Measurements from ENCODE around the gene PHF21A.
A peak's percentile ranks its signal among the peaks of the same experiment; 100 is the strongest.
"Not testable (repeated sequence)": the region's sequence is repeated elsewhere in the genome, so short reads cannot be mapped to it uniquely, and the experiment has no call there.

Gene PHF21A

DNA sequence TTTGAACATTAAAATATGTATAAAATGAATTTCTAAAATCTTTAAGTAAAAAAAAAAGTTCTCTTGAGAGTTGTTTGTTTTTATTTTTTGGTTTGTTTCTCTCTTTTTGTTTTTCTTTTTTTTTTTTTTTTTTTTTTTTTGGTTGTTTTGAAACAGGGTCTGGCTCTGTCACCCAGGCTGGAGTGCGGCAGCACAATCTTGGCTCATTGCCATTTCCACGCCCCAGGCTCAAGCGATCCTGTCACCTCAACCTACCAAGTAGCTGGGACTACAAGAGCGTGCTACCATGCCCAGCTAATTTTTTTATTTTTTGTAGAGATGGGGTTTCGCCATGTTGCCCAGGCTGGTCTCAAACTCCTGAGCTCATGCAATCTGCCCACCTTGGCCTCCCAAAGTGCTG is 139.4 kb downstream of the PHF21A start:
- DNase-seq: not testable (repeated sequence)

DNA sequence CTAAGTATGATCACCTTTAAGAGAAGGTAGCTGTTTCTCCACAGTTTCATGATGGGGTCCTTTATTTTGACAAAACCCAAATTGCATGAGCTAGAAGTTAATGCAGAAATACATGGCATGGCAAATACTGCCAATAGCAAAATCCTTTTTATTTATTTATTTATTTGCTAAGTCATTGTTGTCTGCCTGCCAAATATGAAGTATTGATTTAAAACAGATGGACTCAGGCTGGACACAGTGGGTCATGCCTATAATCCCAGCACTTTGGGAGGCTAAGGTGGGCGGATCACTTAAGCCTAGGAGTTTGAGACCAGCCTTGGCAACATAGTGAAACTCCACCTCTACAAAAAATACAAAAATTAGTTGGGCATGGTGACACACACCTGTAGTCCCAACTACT is 146.4 kb downstream of the PHF21A start:
- DNase-seq: no peak

DNA sequence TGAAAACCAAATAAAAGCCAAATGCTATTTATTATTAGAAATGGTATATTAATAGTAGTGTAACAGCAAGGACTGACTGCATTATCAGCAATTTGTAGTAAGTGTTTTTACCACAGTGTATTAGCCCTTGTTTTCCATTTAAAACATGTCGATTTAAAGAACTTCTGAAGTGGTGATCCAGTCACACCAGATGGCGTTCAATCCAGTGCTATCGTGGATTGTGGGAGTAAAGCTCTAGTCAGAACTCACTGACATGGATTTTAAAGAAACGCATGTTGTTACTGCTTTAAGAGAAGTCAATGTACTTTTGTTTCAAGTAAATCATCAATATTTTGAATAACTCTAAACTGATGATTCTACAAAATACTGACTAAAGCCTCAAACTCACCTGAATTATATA is 147.7 kb downstream of the PHF21A start:
- DNase-seq: no peak

DNA sequence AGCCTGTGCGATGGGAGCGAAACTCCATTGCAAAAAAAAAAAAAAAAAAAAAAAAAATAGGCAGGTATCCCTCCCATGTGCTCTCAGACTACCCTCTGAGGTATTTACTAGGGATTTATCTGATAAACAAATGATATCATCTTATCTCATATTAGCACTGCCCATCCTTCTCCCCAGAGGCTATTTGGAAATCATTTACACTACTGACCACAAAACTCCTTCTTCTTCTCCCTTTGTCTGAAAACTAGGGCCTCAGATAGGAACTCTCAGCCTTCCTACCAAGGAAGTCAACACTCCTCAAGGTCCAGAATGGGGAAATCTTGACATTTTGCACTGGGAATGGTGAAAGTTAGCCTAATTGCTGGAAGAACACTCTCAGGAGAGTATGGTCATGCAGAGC is 152.4 kb downstream of the PHF21A start:
- no peak for DNase-seq

DNA sequence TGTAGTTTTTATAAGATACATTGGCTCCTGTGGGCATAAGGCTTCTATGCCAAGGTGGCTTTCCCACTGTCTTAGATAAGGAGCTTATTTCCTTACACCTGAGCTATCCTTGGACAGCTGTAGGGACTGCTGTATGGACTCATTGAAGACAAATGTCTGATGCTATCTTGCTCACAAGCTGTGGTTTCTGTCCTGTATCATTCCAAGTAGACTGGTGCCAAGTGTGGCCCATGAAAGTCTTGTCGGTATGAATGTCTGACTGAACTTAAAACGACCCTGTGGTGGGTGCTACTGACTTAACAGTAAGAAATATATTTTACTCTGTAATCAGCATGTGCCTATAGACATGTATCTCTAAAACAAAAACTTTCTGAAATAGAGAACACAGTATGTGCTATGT is 153.7 kb downstream of the PHF21A start:
- DNase-seq: no peak

DNA sequence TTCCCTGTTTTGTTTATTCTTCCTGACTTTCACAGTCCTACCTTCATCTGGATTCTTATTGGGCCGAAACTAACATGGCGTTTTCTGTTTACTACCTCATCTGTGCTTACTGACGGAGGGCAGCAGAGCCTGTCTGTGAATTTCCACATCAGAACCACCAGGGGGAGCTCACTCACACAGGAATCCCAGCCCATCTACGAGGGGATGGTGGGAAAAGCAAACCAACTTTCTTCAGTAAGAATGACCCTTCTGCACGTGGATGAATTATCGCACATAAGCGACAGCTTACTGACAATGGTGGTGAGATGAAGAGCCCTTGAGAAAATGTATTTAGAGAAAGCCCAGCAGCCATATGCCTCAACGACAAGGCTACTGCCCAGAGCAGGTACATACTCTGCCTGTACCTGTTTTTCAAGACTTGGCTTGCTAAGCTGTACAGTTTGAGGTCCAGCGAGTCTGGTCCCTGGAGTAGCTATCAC is 156.3 kb downstream of the PHF21A start:
- DNase-seq: peak; percentile 76

DNA sequence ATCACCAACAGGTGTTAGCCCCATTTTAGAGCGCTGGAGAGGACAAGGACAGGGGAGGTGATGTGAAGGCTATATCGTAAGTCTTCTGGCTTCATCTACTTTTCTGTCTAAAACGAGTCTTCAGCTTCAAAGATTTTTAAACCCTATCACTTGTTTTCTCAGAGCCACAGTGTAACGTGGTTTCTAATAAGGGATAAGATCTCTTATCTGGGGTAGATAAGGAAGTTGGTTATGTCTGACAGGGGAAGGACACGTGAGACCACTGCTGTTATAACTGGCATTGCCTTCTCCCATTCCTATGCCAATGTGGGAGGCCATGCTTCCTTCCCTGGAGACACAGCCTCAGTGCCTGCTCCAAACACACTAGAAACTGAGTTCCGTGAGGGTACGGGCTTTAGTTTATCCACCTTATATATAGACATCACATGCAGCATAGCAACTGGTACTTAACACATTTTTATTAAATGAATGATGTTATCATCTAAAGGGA is 159.5 kb downstream of the PHF21A start:
- no peak for DNase-seq

DNA sequence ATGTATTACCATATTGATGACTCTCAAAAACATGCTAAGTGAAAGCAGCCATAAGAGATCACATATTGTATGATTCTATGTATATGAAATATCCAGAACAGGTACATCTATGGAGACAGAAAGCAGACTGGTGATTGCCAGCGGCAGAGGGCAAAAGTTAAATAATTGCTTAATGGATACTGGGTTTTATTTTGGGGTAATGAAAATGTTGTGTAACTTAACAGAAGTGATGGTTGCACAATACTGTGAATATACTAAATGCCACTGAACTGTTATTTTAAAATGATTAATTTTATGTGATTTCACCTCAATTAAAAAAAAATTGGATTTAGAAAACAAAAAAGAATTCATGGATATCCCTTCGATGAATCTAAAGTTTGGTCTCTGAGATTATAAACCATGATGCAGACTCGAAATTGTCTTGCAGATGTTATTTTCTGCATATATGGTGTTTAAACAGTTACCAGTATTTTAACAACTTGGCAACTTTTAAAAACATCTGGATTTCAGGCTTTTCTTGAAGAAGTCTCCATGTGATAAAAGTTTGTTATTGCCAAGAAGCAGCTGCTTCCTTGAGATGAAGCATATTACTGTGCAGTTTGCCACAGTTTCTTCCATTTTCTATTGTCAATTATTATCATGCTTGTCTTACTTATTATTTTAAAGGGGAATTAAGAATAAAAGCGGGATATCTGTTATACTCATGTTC is 160.7 kb downstream of the PHF21A start:
- no peak for DNase-seq

DNA sequence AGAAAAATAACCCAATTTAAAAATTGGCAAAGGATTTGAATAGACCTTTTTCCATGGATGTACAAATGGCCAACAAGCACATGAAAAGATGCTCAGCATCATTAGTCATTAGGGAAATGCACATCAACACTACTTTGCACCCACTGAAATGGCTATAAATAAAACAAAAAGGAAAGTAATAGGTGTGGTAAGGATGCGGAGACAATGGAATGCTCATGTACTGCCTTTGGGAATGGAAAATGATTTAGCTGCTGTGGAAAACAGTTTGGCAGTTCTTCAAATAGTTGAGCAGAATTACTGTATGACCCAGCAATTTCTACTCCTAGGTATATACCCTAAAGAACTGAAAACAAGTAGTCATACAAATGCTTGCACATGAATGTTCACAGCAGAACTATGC is 161.4 kb downstream of the PHF21A start:
- DNase-seq: no peak

DNA sequence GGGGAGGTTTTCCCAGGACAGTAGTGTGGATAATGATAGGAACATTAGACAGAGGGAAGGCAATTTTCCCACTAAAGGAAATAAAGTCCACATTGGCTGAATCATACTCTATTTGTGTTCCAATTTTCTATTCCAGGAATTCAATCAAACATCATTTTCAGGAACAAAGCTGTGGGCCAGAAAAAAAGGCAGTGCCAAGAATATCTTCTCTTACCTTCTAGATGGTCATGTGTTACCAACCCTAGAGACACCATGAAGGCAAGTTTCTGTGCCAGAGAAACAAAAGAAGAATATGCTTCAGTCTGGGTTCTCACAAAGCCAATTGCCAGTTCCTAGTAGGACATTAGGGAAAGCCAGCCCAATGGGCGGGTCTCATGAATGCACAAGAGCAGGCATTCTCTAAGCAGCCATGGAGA is 171.3 kb downstream of the PHF21A start:
- no peak for DNase-seq

DNA sequence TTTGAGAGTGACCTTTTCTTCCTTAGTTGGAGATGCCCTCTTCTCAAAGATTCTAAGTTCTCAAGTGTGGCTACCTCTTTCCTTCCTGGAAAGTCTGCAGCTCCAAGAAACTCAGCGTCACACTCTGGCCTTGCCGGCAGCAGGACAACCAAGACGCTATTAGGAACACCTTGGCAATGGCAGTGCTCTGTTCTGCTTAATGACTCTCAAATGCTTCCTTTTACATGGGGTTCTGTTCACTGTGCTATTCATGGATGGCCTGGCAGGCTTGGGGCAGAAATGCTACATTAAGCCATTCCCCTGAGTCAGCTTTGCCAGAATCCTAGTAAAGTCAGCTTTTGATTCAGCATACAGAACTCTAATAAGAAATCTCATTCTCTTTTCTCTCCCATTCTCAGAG is 172.9 kb downstream of the PHF21A start:
- DNase-seq: no peak

DNA sequence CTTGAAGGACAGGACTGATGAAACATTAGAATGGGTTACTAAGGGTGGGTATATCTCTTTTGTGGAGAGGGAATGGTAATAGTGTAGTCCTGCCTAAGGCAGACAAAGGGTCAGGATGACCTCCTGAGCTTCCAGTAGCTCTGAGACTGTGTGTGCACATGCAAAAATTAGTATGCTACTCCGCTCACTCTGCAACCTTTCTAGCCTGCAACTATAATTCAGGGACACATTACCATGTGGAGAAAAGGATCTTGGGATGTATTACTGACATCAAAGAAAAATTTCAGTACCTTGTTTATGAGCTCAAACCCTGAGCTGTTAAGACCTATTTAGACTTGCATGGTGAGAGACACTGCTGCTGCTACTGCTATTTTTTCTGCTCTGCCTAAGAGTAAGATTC is 173.4 kb downstream of the PHF21A start:
- DNase-seq: no peak

DNA sequence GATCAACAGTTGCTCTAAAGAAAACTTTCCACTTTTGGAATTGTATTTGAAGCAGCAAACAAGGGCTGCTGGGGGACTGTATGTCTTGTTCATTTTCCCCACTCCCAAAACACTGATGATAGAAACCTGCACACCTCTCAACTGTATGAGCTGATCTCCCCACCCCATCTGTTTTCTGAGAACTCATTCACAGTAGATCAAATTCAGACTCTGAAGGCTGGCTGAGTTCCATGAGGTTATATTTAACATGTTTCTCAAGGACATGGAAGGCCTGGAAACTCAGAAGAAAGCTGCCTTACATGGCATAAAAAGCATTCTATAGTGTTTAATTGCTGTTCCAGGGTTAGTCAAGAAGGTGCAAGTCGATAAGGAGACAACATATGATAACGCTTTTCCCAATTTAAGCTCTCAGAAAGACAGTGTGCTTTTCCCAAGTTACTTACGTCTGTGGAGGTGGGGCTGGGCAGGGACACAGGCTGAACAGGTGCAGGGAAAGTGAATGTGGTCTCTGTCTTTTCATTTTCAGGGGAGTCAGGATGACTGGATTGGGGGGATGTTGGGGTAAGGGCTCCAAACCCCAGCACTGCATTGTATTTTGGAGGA is 175.8 kb downstream of the PHF21A start:
- no peak for DNase-seq

DNA sequence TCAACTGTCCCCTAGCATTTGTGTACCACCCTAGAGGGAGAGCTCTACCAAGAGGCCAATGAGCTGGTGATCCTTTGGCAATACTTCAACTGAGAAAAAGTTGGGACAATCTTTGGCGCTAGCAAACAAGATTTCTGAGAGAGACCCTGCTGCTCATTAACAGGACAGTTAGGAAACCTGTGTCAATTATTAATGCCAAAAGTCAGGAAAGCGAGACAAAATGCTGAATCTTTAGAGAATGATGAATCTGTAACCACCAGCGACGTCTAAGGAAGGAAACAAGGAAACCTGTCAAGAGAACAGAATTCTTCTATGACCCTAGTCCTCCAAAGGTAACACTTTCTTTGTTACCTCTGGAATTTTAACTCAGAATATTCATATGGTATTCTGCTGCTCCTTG is 178.9 kb downstream of the PHF21A start:
- DNase-seq: no peak

DNA sequence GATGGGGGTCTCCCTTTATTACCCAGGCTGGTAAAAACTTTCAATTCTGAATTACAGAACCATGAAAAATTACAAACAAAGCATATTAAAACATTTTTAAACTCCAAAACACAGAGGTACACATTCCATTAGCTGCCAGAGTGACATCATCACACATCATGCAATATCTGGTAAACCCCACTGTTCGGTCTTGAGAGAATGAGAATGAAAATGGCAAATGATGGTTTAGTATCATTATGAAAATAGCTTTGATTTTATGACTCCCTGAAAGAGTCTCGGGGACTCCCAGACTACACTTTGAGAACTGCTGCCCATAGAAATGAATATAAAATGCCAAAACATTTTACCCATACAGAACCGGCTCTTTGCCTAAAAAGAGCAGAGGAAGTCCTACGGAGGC is 180.0 kb downstream of the PHF21A start:
- DNase-seq: no peak

DNA sequence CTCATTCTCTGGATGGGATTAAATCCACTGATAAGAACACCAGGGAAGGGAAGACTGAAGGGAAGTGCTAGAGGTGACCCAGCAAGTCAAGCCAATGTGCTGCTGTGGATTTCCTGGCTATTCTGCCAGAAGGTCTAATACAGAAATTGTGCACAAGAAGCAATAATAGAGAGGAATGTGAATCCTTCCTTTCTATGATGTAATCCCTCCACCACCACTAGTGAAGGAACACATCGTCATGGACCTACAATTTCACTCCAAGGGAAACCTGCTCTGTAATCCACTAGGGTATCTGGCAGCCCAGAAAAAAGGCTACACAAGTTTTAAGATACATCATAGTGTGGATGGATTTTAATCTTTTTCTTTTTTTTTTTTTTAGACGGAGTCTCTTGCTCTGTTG is 181.4 kb downstream of the PHF21A start:
- no peak for DNase-seq

DNA sequence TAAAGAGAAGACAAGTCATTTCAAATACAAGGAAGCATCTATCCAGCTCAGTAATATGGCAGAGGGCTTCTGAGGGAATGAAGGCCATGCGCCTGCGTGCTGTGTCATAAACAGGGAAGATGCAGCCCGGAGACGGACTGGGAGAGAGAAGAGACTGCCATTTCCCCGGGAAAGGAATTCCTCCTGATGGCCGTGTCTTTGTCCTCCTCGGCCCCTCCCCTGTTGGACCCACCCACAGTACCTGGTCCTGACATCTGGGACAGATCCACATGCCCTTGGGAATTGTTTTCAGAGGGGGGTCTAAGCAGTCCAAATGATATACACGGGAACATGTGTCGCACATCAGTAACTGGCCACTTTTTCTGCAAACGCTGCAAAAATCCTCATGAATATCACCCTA is 183.3 kb downstream of the PHF21A start:
- no peak for DNase-seq

DNA sequence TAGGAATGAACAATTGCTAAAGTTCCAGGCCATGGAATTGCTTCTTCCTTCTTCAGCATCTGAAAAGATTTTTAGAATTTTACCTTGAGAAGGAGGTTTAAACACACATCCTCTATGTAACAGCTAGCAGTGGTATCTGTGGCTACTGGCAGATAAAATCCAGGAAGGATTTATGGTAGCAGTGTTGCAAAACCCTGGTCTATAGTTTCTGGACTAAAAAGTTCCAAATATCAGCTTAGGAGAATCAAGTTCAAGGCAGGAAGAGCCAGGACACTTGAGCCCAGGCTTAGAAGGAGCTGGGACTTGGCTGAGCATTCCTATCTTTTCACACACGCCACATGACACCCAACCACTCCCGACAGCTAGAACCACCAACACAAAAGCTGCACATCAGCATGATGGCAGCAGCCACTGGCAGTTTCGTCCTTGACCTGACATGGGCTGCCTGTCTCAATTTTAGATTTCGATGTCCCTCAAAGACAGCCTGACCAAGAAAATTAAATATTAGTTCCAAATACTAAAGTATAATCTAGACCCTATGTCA is 184.7 kb downstream of the PHF21A start:
- DNase-seq: no peak

DNA sequence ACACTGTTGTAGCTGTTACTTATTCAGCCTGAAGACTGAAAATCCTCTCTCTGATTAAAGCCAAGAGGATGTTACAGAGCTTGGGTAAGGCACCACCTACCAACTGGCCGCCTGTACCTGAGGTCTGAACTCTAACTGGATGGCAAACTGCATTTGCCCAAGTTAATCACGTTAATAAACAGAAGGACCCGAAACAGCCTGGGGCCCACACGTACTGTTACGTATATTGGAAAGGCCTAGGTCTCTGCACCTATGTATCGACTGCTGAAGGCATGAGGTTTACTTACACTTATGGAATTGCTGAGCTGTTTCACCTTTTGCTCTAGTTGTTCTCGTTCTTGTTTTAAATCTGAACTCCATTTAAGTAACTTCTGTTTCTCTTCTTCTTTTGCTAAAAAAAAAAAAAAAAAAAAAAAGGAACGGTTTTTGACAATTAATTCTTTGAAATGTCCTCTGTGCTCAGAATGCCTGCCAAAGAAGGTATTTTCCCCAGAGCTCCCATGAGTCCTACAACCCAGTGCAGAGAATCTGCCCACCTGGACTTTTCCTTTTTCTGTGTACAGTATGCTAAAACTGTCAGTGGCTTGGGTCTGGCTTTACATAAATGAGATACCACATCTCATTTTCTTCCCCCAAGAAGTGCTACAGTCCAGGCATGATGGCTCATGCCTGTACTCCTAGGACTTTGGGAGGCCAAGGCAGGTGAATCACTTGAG is 185.7 kb downstream of the PHF21A start:
- no peak for DNase-seq

DNA sequence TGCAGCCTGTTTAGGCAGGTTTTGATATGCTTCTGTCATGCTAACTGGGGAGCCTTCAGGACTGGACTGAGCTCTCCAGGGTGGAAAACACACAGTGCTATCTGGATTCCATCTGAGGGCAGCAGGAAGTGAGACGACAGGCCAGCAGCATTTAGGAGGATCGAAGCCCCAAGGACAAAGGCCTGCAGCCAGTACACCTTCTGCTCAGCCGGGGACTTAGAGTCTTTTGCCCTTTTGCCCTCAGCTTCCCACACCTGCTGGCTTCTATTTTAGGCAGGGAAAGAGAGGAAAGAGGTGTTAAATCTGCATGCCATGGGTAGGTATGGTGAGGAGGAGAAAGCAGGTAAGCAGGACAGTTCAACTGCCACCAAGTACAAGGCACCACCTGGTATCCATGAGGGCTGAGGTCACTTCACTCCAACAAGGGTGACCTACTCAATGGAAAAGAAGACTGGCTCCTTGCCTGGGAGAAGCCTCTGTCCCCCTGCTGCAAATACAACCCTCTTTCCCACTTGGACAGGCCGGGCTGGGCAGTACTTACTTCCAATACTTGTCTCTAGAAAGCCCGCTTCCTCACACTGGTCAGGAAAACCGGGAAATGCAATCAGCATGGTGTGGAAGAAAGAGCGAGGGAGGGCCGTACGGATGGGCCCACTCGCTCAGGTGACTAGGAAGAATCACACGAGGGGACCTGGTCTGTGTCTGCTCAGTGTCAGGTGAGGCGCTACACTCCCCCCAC is 186.5 kb downstream of the PHF21A start:
- DNase-seq: no peak

DNA sequence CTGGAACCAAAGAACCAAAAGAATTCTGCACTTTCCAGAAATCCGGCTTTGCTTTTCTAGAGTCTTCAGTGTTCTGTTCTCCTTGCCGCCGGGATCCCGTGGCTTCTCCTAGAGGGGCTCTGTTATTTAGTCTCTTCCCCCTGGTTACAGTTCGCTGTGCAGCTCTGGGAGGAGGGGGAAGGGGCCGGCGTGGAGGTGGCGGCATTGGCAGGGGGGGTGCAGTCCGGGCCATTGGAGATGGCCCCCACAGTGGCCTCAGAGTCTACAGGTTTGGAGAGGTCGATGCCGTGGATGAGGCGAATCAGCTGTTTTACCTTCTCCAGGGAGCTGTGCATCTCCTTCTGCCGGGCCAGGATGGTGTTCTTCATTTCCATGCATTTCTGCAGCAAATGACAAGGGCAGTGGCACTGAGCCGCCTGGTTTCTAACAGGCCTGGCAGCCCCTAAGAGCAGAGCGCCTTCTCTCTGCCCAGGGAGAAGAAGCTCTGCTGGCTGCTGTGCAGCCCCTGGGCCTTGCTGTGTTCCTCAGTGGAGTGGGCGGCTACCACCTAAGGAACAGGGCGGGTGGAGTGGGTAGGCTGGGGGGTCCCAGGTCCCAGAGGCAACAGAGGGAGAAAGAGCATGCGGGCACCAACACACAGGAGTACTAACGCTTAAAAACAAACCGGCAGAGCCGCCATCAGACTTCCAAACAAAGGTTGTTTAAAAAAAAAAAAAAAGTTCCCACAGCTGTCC is 187.2 kb downstream of the PHF21A start:
- DNase-seq: no peak

DNA sequence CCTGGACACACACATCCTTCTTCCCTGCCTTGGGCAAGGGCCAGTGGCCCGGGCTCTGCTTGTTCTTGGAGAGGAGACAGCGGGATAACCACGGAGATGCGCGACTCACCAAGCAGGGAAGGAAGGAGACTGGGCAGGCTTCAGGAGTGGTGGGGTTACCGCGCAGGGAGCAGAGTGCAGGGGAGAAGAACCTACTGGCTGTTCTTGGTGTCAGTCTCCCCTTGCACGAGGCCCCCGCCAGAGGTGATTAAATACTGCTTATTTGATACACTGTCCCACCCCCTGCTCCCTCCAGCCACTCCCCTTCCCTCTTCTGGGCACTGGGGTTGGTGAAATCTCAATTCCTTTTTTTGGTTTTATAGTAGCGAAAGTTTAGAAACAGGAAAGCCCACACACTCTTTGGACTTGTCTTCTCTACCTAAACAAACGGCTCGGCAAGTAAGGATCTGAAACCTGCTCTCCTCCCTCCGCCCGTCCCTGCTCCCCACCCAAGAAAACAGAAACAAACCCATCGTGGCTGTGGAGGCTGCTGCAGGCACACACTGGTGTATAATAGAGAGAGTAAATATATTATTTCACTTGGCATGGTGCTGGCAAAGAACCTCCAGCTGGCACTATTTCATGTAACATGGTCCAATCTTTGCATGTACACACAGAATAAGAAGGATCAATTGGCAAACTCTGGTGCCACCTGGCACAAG is 188.0 kb downstream of the PHF21A start:
- DNase-seq: peak; percentile 8

All from CD4-positive, alpha-beta T cell treated with Interleukin-21 for 1 hour (primary cell).